Hepatocyte (in vitro differentiated cells): ENCODE measurements around the gene PADI2.

Experiments used
- EZH2 ChIP-seq: fragments of 200-600 bp; sonication (generic); IDR thresholded peaks from 2 replicates; pipeline ENCODE4 v1.6.1; 2016; ENCODE audit warnings: antibody characterized with exemption, mild to moderate bottlenecking, borderline replicate concordance
- EZH2phosphoT487 ChIP-seq: fragments of 200-600 bp; sonication (generic); IDR thresholded peaks from one replicate; pipeline ENCODE4 v1.6.1; 2018; ENCODE audit warnings: antibody characterized with exemption, mild to moderate bottlenecking, low read depth, moderate library complexity; ENCODE audit not compliant: unreplicated experiment, severe bottlenecking
- TF ChIP-seq, protein P1 (sequence below): fragments of 200-600 bp; sonication (generic); IDR thresholded peaks from 2 replicates; pipeline ENCODE4 v1.5.1; 2016; ENCODE audit warnings: antibody characterized with exemption, mild to moderate bottlenecking; ENCODE audit not compliant: poor library complexity

DNA sequence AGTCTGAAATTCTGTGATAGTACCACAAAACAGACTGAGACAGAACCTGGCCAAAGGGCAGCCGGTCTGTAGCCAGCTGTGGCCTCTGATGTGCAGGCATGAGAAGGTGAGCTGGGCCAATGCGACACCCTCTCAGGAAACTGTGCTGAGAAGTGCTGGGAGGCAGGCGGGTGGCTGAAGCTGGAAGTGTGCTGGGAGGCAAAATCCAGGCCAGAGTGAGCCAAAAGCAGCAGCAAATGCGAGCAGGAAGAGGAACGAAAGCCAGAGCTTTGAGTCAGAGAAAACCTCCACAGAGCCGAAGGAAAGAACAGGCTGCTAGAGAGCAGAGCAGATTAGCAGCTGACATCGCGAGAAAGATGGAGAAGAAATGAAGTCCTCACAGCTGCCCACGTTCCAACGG is 97.4 kb downstream of the PADI2 start:
- TF ChIP-seq, protein P1, sequence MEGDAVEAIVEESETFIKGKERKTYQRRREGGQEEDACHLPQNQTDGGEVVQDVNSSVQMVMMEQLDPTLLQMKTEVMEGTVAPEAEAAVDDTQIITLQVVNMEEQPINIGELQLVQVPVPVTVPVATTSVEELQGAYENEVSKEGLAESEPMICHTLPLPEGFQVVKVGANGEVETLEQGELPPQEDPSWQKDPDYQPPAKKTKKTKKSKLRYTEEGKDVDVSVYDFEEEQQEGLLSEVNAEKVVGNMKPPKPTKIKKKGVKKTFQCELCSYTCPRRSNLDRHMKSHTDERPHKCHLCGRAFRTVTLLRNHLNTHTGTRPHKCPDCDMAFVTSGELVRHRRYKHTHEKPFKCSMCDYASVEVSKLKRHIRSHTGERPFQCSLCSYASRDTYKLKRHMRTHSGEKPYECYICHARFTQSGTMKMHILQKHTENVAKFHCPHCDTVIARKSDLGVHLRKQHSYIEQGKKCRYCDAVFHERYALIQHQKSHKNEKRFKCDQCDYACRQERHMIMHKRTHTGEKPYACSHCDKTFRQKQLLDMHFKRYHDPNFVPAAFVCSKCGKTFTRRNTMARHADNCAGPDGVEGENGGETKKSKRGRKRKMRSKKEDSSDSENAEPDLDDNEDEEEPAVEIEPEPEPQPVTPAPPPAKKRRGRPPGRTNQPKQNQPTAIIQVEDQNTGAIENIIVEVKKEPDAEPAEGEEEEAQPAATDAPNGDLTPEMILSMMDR: no peak
- TF ChIP-seq EZH2phosphoT487 (no peak), EZH2 (no peak)
